ENCODE measurements around the gene ZBTB45.
A peak's percentile ranks its signal among the peaks of the same experiment; 100 is the strongest.
"Not testable (repeated sequence)": the region's sequence is repeated elsewhere in the genome, so short reads cannot be mapped to it uniquely, and the experiment has no call there.

Gene ZBTB45

GRCh38 chr19:58474997-58475713 lies 44.5 kb downstream of the ZBTB45 start:
- DNase-seq (ENCODE audit: low read depth, low spot score): no peak

GRCh38 chr19:58474291-58474996 lies 45.2 kb downstream of the ZBTB45 start:
- DNase-seq (ENCODE audit: low read depth, low spot score): no peak

GRCh38 chr19:58473775-58474174 lies 45.8 kb downstream of the ZBTB45 start:
- no peak for DNase-seq (ENCODE audit: low read depth, low spot score)

GRCh38 chr19:58471736-58472135 lies 47.9 kb downstream of the ZBTB45 start:
- no peak for DNase-seq (ENCODE audit: low read depth, low spot score)

- DNase-seq (ENCODE audit: low read depth, low spot score): not testable (repeated sequence)
These were observed 48.6 kb downstream of the ZBTB45 start for GRCh38 chr19:58470837-58471543.

- DNase-seq (ENCODE audit: low read depth, low spot score): no peak
These were observed 50.2 kb downstream of the ZBTB45 start for GRCh38 chr19:58469241-58470013.

- DNase-seq (ENCODE audit: low read depth, low spot score): no peak
These were observed 51.3 kb downstream of the ZBTB45 start for GRCh38 chr19:58468216-58468839.

- DNase-seq (ENCODE audit: low read depth, low spot score): peak; percentile 88
These were observed 52.6 kb downstream of the ZBTB45 start, which contains the start of gene ZNF324 for GRCh38 chr19:58466760-58467589. TSS of gene ZNF324 (plus strand) at chr19:58467080. CDS start at chr19:58469186, 2,106 bp downstream.

GRCh38 chr19:58466089-58466759 lies 53.4 kb downstream of the ZBTB45 start:
- no peak for DNase-seq (ENCODE audit: low read depth, low spot score)
